Measurements from ENCODE around the gene NOS3. TPM values are rescaled to one million over a fixed set of nuclear protein-coding genes. Genes with fewer than 3 reads are reported as not detected.
"Not testable (repeated sequence)": the region's sequence is repeated elsewhere in the genome, so short reads cannot be mapped to it uniquely, and the experiment has no call there.

NOS3 gene
- total RNA-seq, 1 donor from 2014 or later: 0.22 TPM

DNA sequence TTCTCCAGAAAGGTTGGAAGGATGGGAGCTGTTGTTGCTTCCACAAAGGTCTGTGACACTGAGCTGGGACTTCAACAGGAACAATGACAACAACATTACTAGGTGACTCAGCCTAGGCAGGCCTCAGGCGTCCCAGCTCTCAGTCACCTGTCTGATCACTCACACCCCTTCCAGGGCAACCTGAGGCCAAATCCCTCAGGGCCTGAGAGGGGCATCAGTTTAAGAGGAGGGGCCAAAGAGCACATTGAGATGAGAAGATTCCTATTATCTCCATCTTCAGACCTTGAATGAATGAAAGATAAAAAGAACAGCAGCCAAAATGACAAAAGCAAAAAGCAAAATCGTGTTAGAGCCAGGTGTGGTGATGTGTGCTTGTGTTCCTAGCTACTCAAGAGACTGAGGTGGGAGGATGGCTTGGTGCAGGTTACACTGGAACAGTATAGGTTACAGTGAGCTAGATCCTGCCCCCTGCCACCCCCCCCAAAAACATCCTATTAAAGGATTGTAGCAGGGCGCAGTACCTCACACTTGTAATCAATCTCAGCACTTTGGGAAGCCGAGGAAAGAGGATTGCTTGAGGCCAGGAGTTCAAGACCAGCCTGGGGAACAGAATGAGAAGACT, 33.7 kb downstream of the NOS3 start, which contains the start of gene ATG9B:
Gene ATG9B (minus strand): TSS at position 60 of the 622 bp plus-strand sequence. CDS start 71 bp downstream, outside the sequence.
- intact Hi-C loops (cut with micrococcal nuclease): loop anchor here (5.0 kb wide), 3 partner anchors 617 to 1402 kb away; partner anchors contain the start of gene ZNF775
- Mint-ChIP-seq H3K36me3 (ENCODE audit: low read depth) (peaks cover 5% of the 10 kb centered on the region), H3K4me3 (no peak within 1 kb of the TSS), H3K27me3 (peaks cover 37% of the 10 kb centered on the region), H3K9me3 (no peaks in the 10 kb centered on the region), H3K4me1 (peaks cover 18% of the 10 kb centered on the region), H3K27ac (no peak within 1 kb of the TSS)
- DNase-seq (no peak), ATAC-seq (ENCODE audit: low read depth) (no peak)
- ChIA-PET CTCF (no interaction called here), POLR2A (no interaction called here)
- TF ChIP-seq, protein P1, sequence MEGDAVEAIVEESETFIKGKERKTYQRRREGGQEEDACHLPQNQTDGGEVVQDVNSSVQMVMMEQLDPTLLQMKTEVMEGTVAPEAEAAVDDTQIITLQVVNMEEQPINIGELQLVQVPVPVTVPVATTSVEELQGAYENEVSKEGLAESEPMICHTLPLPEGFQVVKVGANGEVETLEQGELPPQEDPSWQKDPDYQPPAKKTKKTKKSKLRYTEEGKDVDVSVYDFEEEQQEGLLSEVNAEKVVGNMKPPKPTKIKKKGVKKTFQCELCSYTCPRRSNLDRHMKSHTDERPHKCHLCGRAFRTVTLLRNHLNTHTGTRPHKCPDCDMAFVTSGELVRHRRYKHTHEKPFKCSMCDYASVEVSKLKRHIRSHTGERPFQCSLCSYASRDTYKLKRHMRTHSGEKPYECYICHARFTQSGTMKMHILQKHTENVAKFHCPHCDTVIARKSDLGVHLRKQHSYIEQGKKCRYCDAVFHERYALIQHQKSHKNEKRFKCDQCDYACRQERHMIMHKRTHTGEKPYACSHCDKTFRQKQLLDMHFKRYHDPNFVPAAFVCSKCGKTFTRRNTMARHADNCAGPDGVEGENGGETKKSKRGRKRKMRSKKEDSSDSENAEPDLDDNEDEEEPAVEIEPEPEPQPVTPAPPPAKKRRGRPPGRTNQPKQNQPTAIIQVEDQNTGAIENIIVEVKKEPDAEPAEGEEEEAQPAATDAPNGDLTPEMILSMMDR (IDR thresholded peaks at IDR 0.05): no peak

DNA sequence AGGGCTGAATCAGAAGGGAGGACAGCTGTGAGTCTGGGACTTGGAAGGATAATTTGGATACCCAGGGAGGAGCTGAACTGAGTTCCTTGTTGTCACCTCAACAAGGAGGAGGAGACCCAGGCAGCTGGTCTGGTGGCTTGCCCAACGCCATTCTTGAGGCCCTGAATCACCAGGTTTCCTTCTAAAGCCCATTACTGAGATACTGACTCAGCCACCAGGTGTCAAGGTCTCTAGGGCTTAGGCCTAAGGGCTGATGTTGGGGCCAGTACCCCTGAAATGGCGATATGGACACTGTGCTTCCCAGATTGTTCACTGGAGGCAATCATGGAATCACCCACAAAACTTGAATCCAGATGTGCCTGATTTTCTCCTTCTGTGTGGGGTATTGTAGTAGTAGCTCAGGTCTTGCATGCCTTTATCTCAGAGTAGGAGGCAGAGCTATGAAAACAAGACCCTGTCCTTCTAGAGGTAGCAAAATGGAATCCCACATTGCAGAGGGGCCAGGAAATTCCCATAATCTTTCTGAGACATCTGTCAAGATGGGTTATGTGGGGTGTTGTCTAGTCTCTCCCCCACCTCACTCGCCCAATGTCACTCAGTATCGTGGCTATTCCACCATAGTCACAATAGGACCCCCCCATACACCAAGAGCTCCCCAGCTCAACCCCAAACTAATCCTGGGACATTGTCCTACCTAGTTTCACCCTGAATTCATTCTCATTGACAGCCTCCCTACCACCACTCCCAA, 35.3 kb downstream of the NOS3 start:
- Mint-ChIP-seq H3K4me3 (no peak overlapping the region), H3K27me3 (peaks cover 22% of the 10 kb centered on the region), H3K27ac (no peak overlapping the region), H3K9me3 (no peaks in the 10 kb centered on the region), H3K36me3 (ENCODE audit: low read depth) (peaks cover 6% of the 10 kb centered on the region), H3K4me1 (peaks cover 22% of the 10 kb centered on the region)
- TF ChIP-seq, protein P1 (IDR thresholded peaks at IDR 0.05): no peak
- CTCF ChIA-PET: interaction anchor here (1.3 to 3.9 kb wide), 2 partner anchors 8 to 40 kb away, joined by 3 to 25 read pairs; no protein-coding TSS in a partner anchor
- intact Hi-C loops (cut with micrococcal nuclease): loop anchor here (5.0 kb wide), 3 partner anchors 619 to 1404 kb away; partner anchors contain the start of gene ZNF775
- POLR2A ChIA-PET: interaction anchor here (0.6 kb wide), 1 partner anchor 182 kb away, joined by 3 read pairs; no protein-coding TSS in a partner anchor
- no peak for DNase-seq
- no peak for ATAC-seq (ENCODE audit: low read depth)

DNA sequence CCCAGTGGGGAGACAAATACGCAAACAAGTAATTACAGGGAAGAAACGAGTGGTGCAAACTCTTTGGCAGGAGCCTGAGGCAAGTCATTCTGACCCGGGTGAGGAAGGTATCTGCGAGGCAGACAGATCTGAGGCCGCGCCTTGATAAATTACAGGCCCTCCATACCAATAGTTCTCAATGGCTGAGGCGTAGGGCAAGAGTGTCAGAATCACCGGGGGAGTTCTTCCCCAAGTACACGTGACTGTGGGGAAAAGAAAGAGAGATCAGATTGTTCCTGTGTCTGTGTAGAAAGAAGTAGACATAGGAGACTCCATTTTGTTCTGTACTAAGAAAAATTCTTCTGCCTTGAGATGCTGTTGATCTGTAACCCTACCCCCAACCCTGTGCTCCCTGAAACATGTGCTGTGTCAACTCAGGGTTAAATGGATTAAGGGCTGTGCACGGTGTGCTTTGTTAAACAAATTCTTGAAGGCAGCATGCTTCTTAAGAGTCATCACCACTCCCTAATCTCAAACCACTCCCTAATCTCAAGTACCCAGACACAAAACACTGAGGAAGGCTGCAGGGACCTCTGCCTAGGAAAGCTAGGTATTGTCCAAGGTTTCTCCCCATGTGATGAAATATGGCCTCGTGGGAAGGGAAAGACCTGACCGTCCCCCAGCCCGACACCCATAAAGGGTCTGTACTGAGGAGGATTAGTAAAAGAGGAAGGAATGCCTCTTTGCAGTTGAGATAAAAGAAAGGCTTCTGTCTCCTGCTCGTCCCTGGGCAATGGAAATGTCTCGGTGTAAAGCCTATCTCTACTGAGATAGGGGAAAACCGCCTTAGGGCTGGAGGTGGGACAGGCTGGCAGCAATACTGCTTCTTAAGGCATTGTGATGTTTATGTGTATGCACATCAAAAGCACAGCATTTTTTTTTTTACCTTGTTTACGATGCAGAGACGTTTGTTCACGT, 36.2 kb downstream of the NOS3 start:
- Mint-ChIP-seq H3K4me1 (peaks cover 22% of the 10 kb centered on the region), H3K4me3 (peak overlapping the region; percentile 96), H3K36me3 (ENCODE audit: low read depth) (peaks cover 13% of the 10 kb centered on the region), H3K27ac (peak overlapping the region; percentile 97), H3K27me3 (peaks cover 15% of the 10 kb centered on the region)
- H3K9me3 Mint-ChIP-seq; DNase-seq; ATAC-seq (ENCODE audit: low read depth): not testable (repeated sequence)
- ChIA-PET POLR2A (interaction anchor here (0.6 to 2.2 kb wide), 7 partner anchors 8 to 181 kb away, joined by 3 to 21 read pairs (median 11); partner anchors contain the start of genes FASTK, SLC4A2 and TMUB1), CTCF (interaction anchor here (1.3 to 3.9 kb wide), 2 partner anchors 9 to 41 kb away, joined by 3 to 25 read pairs; no protein-coding TSS in a partner anchor)
- intact Hi-C loops (cut with micrococcal nuclease): loop anchor here (5.0 kb wide), 3 partner anchors 620 to 1405 kb away; partner anchors contain the start of gene ZNF775

DNA sequence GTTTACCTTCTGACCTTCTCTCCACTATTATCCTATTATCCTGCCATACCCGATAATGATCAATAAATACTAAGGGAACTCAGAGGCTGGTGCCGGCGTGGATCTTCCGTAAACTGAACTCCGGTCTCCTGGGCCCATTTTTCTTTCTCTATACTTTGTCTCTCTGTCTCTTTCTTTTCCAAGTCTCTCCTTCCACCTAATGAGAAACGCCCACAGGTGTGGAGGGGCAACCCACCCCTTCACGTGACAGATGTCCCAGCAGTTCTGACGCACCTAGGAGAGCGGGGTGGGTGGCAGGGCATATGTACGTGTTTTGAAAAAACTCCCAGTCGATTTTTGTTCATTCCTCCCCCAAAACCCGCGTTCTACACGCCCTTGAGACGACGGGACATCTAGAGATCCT, 36.9 kb downstream of the NOS3 start:
- intact Hi-C loops (cut with micrococcal nuclease): loop anchor here (1.0 to 5.0 kb wide), 11 partner anchors 9 to 1405 kb away; partner anchors contain the start of genes ABCF2, NUB1, TMUB1 and ZNF775
- ChIA-PET CTCF (interaction anchor here (1.2 to 3.9 kb wide), 3 partner anchors 10 to 83 kb away, joined by 3 to 25 read pairs (median 3); no protein-coding TSS in a partner anchor), POLR2A (interaction anchor here (0.6 to 2.2 kb wide), 13 partner anchors 9 to 1190 kb away, joined by 3 to 21 read pairs (median 4); partner anchors contain the start of genes FASTK, NUB1, SLC4A2 and TMUB1)
- not testable (repeated sequence) for DNase-seq, H3K9me3 Mint-ChIP-seq
- peaks cover 15% of the 10 kb centered on the region for H3K27me3 Mint-ChIP-seq
- H3K27ac Mint-ChIP-seq: peak overlapping the region; percentile 97
- peaks cover 22% of the 10 kb centered on the region for H3K4me1 Mint-ChIP-seq
- ATAC-seq (ENCODE audit: low read depth): peak; percentile 6
- peaks cover 14% of the 10 kb centered on the region for H3K36me3 Mint-ChIP-seq (ENCODE audit: low read depth)
- peak overlapping the region; percentile 96 for H3K4me3 Mint-ChIP-seq

DNA sequence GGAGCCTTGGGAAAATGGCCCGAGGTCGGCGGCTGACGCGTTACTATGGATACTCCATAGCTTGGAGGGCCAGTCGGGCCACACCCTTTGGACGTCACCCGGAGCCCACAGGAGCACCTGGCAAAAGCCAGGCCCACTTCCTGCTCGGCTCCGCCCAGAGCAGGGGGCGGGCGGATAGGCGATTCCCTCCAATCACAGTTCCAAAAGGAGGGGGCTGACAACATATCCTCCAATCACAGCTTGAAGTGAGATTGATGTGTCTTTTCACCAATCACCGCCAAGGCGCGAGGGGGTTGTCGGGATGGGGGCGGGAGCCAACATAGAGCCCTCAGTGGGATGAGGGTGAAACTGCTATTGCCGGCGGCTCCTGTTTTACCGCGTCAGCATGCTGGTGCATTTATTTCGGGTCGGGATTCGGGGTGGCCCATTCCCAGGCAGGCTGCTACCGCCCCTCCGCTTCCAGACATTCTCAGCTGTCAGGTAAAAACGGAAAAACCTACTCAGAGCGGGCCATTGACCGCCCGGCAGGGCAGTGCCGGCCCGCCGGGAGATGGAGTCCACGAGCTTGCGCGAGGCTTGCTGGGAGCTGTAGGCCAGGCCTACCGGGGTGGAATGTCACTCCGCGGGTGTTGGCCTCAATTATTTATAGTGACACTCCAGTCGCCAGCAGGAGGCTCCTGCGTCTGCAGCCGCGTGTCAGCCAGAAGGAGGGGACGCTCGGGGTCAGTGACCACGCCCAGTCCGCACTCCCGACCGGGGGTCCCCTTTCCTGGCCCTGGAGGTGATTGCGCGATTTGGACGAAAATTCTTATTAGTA, 37.5 kb downstream of the NOS3 start, which contains the start of gene ABCB8:
Gene ABCB8 (plus strand): TSS at position 320 of the 817 bp plus-strand sequence. CDS start 66 bp downstream, at position 386.
- POLR2A ChIA-PET: interaction anchor here (0.6 to 2.2 kb wide), 14 partner anchors 10 to 1190 kb away, joined by 3 to 21 read pairs (median 4); partner anchors contain the start of genes FASTK, NUB1, SLC4A2 and TMUB1
- peaks cover 22% of the 10 kb centered on the region for H3K4me1 Mint-ChIP-seq
- TF ChIP-seq, protein P1 (IDR thresholded peaks at IDR 0.05): no peak
- CTCF ChIA-PET: interaction anchor here (1.0 to 3.9 kb wide), 4 partner anchors 10 to 83 kb away, joined by 3 to 25 read pairs (median 3); no protein-coding TSS in a partner anchor
- H3K9me3 Mint-ChIP-seq: no peaks in the 10 kb centered on the region
- intact Hi-C loops (cut with micrococcal nuclease): loop anchor here (1.0 to 5.0 kb wide), 11 partner anchors 10 to 1406 kb away; partner anchors contain the start of genes ABCF2, NUB1, TMUB1 and ZNF775
- peak within 1 kb of the TSS; percentile 96 for H3K4me3 Mint-ChIP-seq
- peak; percentile 94 for DNase-seq
- peaks cover 14% of the 10 kb centered on the region for H3K36me3 Mint-ChIP-seq (ENCODE audit: low read depth)
- H3K27ac Mint-ChIP-seq: peak within 1 kb of the TSS; percentile 97
- ATAC-seq (ENCODE audit: low read depth): peak; percentile 93
- peaks cover 9% of the 10 kb centered on the region for H3K27me3 Mint-ChIP-seq
